H1 (cell line): ENCODE data around the gene LTA. TPM values are rescaled to one million over a fixed set of nuclear protein-coding genes. Genes with fewer than 3 reads are reported as not detected.

Experiments
- CTCF ChIA-PET: fragments of 300-600 bp; sonication (Branson Sonifier 250); formaldehyde crosslinking; loops from one replicate; lab custom pipeline; 2021; ENCODE audit not compliant: partially characterized antibody; lab: Charles Lee
- POLR2A ChIA-PET: fragments of 300-600 bp; sonication (Branson Sonifier 250); formaldehyde crosslinking; loops from one replicate; lab custom pipeline; 2021; ENCODE audit warnings: inconsistent platforms; ENCODE audit not compliant: partially characterized antibody; lab: Charles Lee
- DNase-seq, 2 experiments: peaks; one replicate each; pipeline versions ENCODE4 v3.0.0 to v3.0.0-alpha.2; 2010 to 2022; ENCODE audit warnings: low spot score in 2 of 2, low read depth in 1 of 2, mixed read lengths in 1 of 2
- FAIRE-seq: peaks from 2 replicates; lab custom pipeline; 2011; peaks lifted over from hg19 to GRCh38; lab: Jason Lieb, UNC
- H2AFZ ChIP-seq: 2 replicates; pipeline ENCODE4 v1.8.1; 2012; ENCODE audit warnings: low read length, inconsistent platforms
- H2AK5ac ChIP-seq: 2 replicates; pipeline ENCODE4 v1.6.1; 2013; ENCODE audit warnings: low read depth, low read length
- H2BK120ac ChIP-seq: replicated peaks from 2 replicates; pipeline ENCODE3; 2013; ENCODE audit warnings: low read depth, low read length, inconsistent platforms
- H2BK12ac ChIP-seq: 2 replicates; pipeline ENCODE4 v1.6.1; 2013; ENCODE audit warnings: low read depth, low read length
- H2BK15ac ChIP-seq: 2 replicates; pipeline ENCODE4 v1.6.1; 2013; ENCODE audit warnings: low read length
- H2BK20ac ChIP-seq: 2 replicates; pipeline ENCODE4 v1.6.1; 2013; ENCODE audit warnings: low read length
- H2BK5ac ChIP-seq: 2 replicates; pipeline ENCODE4 v1.6.1; 2013; ENCODE audit warnings: low read depth, low read length
- H3K14ac ChIP-seq: 2 replicates; pipeline ENCODE4 v1.6.1; 2013; ENCODE audit warnings: inconsistent platforms; ENCODE audit not compliant: insufficient read length
- H3K18ac ChIP-seq: 2 replicates; pipeline ENCODE4 v1.6.1; 2013; ENCODE audit warnings: low read length; ENCODE audit errors: extremely low read depth
- H3K23ac ChIP-seq: 2 replicates; pipeline ENCODE4 v1.6.1; 2013; ENCODE audit warnings: inconsistent platforms; ENCODE audit not compliant: insufficient read length
- H3K23me2 ChIP-seq: 2 replicates; pipeline ENCODE4 v1.6.1; 2013; ENCODE audit warnings: low read depth, low read length
- H3K27ac ChIP-seq: 2 replicates; pipeline ENCODE4 v1.6.1; 2011; ENCODE audit warnings: low read depth, low read length, inconsistent platforms
- H3K27me3 ChIP-seq, 4 experiments: replicated peaks in 1 of 4; 1 replicate in 1 of 4; 2 replicates in 3 of 4; pipeline versions ENCODE4 v1.6.1 to v1.8.1; 2011 to 2013; ENCODE audit warnings: low read length in 3 of 4, mild to moderate bottlenecking in 3 of 4, inconsistent platforms in 2 of 4, mixed read lengths in 2 of 4, moderate library complexity in 1 of 4; ENCODE audit not compliant: control insufficient read depth in 3 of 4, insufficient read depth in 3 of 4; ENCODE audit errors: extremely low read depth in 1 of 4
- H3K36me3 ChIP-seq, 4 experiments: 2 replicates each; pipeline versions ENCODE4 v1.6.1 to v1.8.1; 2011 to 2013; ENCODE audit warnings: mild to moderate bottlenecking in 4 of 4, low read length in 3 of 4, moderate library complexity in 2 of 4, control low read depth in 1 of 4, inconsistent platforms in 1 of 4; ENCODE audit not compliant: insufficient read depth in 4 of 4, control insufficient read depth in 2 of 4
- H3K4ac ChIP-seq: replicated peaks from 2 replicates; pipeline ENCODE3; 2013; ENCODE audit warnings: low read length, low read depth, mixed read lengths, inconsistent platforms; ENCODE audit not compliant: insufficient read length
- H3K4me1 ChIP-seq, 4 experiments: replicated peaks in 1 of 4; 1 replicate in 1 of 4; 2 replicates in 3 of 4; pipeline versions ENCODE4 v1.6.1 to v1.8.1; 2011 to 2013; ENCODE audit warnings: low read length in 3 of 4, inconsistent platforms in 2 of 4, mixed read lengths in 1 of 4; ENCODE audit not compliant: insufficient read depth in 4 of 4, control insufficient read depth in 3 of 4
- H3K4me2 ChIP-seq, 2 experiments: 2 replicates each; pipeline versions ENCODE4 v1.6.1 to v1.8.1; 2011 to 2013; ENCODE audit warnings: low read depth in 2 of 2, low read length in 2 of 2, control low read depth in 1 of 2, inconsistent platforms in 1 of 2, mild to moderate bottlenecking in 1 of 2; ENCODE audit not compliant: insufficient read depth in 1 of 2
- H3K4me3 ChIP-seq, 4 experiments: fragments of 200-600, 300-600 bp in 1 of 4; sonication (generic), shearing (Covaris generic), sonication (Bioruptor Twin) in 1 of 4; 2 replicates each; pipeline versions ENCODE4 v1.5.1 to v1.8.1; 2011 to 2016; ENCODE audit warnings: low read length in 4 of 4, low read depth in 3 of 4, control low read depth in 2 of 4, inconsistent platforms in 2 of 4, mild to moderate bottlenecking in 2 of 4, mixed read lengths in 1 of 4, moderate library complexity in 1 of 4; ENCODE audit not compliant: insufficient read depth in 2 of 4; ENCODE audit errors: extremely low read depth in 1 of 4
- H3K56ac ChIP-seq: replicated peaks from 2 replicates; pipeline ENCODE3; 2013; ENCODE audit warnings: low read depth, mild to moderate bottlenecking, mixed read lengths, low read length, inconsistent platforms; ENCODE audit not compliant: insufficient read length
- H3K79me1 ChIP-seq: 2 replicates; pipeline ENCODE4 v1.6.1; 2013; ENCODE audit warnings: low read depth, low read length, control low read depth
- H3K79me2 ChIP-seq, 2 experiments: 2 replicates each; pipeline versions ENCODE4 v1.6.1 to v1.8.1; 2012 to 2013; ENCODE audit warnings: low read length in 2 of 2, mild to moderate bottlenecking in 2 of 2, inconsistent platforms in 1 of 2; ENCODE audit not compliant: insufficient read depth in 2 of 2, control insufficient read depth in 1 of 2
- H3K9ac ChIP-seq, 4 experiments: replicated peaks in 1 of 4; 1 replicate in 1 of 4; 2 replicates in 3 of 4; pipeline versions ENCODE4 v1.6.1 to v1.8.1; 2011 to 2013; ENCODE audit warnings: low read depth in 3 of 4, low read length in 3 of 4, control low read depth in 2 of 4, mild to moderate bottlenecking in 2 of 4, moderate library complexity in 2 of 4, inconsistent platforms in 1 of 4; ENCODE audit errors: extremely low read depth in 1 of 4
- H3K9me3 ChIP-seq, 2 experiments: 2 replicates each; pipeline versions ENCODE4 v1.6.1 to v1.8.1; 2012 to 2013; ENCODE audit warnings: mild to moderate bottlenecking in 2 of 2, moderate library complexity in 2 of 2, control low read depth in 1 of 2, inconsistent platforms in 1 of 2, low read depth in 1 of 2, low read length in 1 of 2, mixed read lengths in 1 of 2; ENCODE audit not compliant: insufficient read depth in 2 of 2
- H4K20me1 ChIP-seq, 2 experiments: replicated peaks in 1 of 2; 2 replicates each; pipeline versions ENCODE3 to v1.8.1; 2011 to 2013; ENCODE audit warnings: inconsistent platforms in 2 of 2, low read length in 2 of 2, mild to moderate bottlenecking in 1 of 2; ENCODE audit not compliant: insufficient read depth in 2 of 2, control insufficient read depth in 1 of 2
- H4K5ac ChIP-seq: 2 replicates; pipeline ENCODE4 v1.6.1; 2013; ENCODE audit warnings: low read length, low read depth, mixed read lengths, inconsistent platforms; ENCODE audit not compliant: insufficient read length
- H4K8ac ChIP-seq: 2 replicates; pipeline ENCODE4 v1.8.0; 2013; ENCODE audit warnings: mild to moderate bottlenecking, moderate library complexity, low read length, inconsistent platforms; ENCODE audit not compliant: insufficient read depth; ENCODE audit errors: extremely low read depth
- H4K91ac ChIP-seq: replicated peaks from 2 replicates; pipeline ENCODE3; 2013; ENCODE audit warnings: low read length, mixed read lengths, inconsistent platforms; ENCODE audit not compliant: insufficient read length
- BRCA1 ChIP-seq: IDR thresholded peaks from 2 replicates; pipeline ENCODE4 v1.6.1; 2012; ENCODE audit warnings: low read depth, low read length, improper control_type of control experiment
- CBX5 ChIP-seq: fragments of 300-800, 300-1000 bp; sonication (generic); IDR thresholded peaks from 2 replicates; pipeline ENCODE4 v1.7.1; 2016; ENCODE audit warnings: antibody characterized with exemption, low read length, low read depth
- CHD1 ChIP-seq: IDR thresholded peaks from 2 replicates; pipeline ENCODE4 v1.6.1; 2012; ENCODE audit warnings: low read depth, low read length, improper control_type of control experiment
- EP300 ChIP-seq, 2 experiments: IDR thresholded peaks; 1 replicate in 1 of 2; 2 replicates in 1 of 2; pipeline ENCODE4 v1.6.1; 2011 to 2012; ENCODE audit warnings: low read depth in 2 of 2, low read length in 2 of 2, mild to moderate bottlenecking in 2 of 2, borderline replicate concordance in 1 of 2, inconsistent platforms in 1 of 2, moderate library complexity in 1 of 2
- HDAC6 ChIP-seq: IDR thresholded peaks from one replicate; pipeline ENCODE4 v1.7.1; 2012; ENCODE audit warnings: low read depth, mild to moderate bottlenecking, inconsistent platforms, low read length, moderate library complexity
- MAX ChIP-seq: IDR thresholded peaks from 2 replicates; pipeline ENCODE4 v1.6.1; 2012; ENCODE audit warnings: inconsistent platforms
- RBBP5 ChIP-seq: IDR thresholded peaks from 2 replicates; pipeline ENCODE4 v1.7.1; 2012; ENCODE audit warnings: low read depth, mild to moderate bottlenecking, inconsistent platforms, low read length, moderate library complexity, borderline replicate concordance
- SAP30 ChIP-seq: fragments of 300-600 bp; sonication (generic); IDR thresholded peaks from 2 replicates; pipeline ENCODE4 v1.7.1; 2012; ENCODE audit warnings: low read length, moderate library complexity, mild to moderate bottlenecking, inconsistent platforms; ENCODE audit not compliant: insufficient read depth, insufficient replicate concordance
- SIN3A ChIP-seq, 2 experiments: IDR thresholded peaks in 1 of 2; conservative IDR thresholded peaks in 1 of 2; 2 replicates each; pipeline ENCODE4 v1.6.1; 2011 to 2012; ENCODE audit warnings: low read length in 2 of 2, improper control_type of control experiment in 1 of 2, low read depth in 1 of 2, mild to moderate bottlenecking in 1 of 2
- SUZ12 ChIP-seq: fragments of 200-600 bp; sonication (generic); IDR thresholded peaks from 2 replicates; pipeline ENCODE4 v1.6.1; 2012; ENCODE audit warnings: mild to moderate bottlenecking, inconsistent platforms, low read length, moderate library complexity, mixed read lengths
- TEAD4 ChIP-seq: IDR thresholded peaks from 2 replicates; pipeline ENCODE4 v1.6.1; 2012; ENCODE audit warnings: low read depth, low read length, inconsistent platforms, mixed read lengths
- WGBS, 2 experiments: shearing (Covaris generic) in 1 of 2; methylation state at CpG; one replicate each; pipeline versions ENCODE4 v1.1.6 to v1.1.7; 2013 to 2015; ENCODE audit warnings: low lambda C conversion rate in 2 of 2, mixed read lengths in 2 of 2, inconsistent platforms in 1 of 2, low coverage in 1 of 2, missing lambda C conversion rate in 1 of 2; ENCODE audit not compliant: insufficient replicate concordance in 2 of 2, insufficient coverage in 1 of 2, insufficient read length in 1 of 2; ENCODE audit errors: extremely low coverage in 1 of 2, missing lambda C conversion rate in 1 of 2; 5-methylcytosine and 5-hydroxymethylcytosine counted together
- polyA plus RNA-seq, 7 experiments: library from polyadenylated mRNA; depleted of rRNA in 3 of 7; stranded (reverse) in 5 of 7; unstranded in 2 of 7; fragments of >200 nt in 5 of 7; fragments of 200-250 nt in 2 of 7; gene quantifications; 1 replicate in 5 of 7; 2 replicates in 1 of 7; 4 replicates in 1 of 7; pipeline versions ENCODE4 v1.2.1 to v1.2.3, GENCODE V29; 2011 to 2013; ENCODE audit warnings: missing spikeins in 2 of 7, mixed read lengths in 2 of 7
- total RNA-seq: library from RNA; stranded (reverse); fragmentation: NEBNext Ultra II Directional; extraction: Animal tissue kit (Norgen Biotek cat#: 25700); gene quantifications from 2 replicates; pipeline ENCODE4 v1.2.1, GENCODE V29; 2021

LTA gene
- total and polyA plus RNA-seq, 2 of the 8 experiments (the other 6 are each of a cell fraction or from before 2014, with no cell fraction given): not detected

GRCh38 chr6:31588871-31589650, 17.0 kb downstream of the LTA start:
- Histone ChIP-seq H4K91ac (no peak overlapping the region), H3K27me3 (no peaks in the 10 kb centered on the region), H2BK5ac (no peak overlapping the region), H3K9ac (no peak overlapping the region), H3K56ac (no peak overlapping the region), H4K20me1 (no peaks in the 10 kb centered on the region), H3K4me2 (no peak overlapping the region), H2BK12ac (no peak overlapping the region), H2BK20ac (no peak overlapping the region), H3K23ac (no peak overlapping the region), H3K14ac (no peak overlapping the region), H3K18ac (no peak overlapping the region), H4K8ac (no peak overlapping the region), H2BK120ac (no peak overlapping the region), H3K9me3 (no peaks in the 10 kb centered on the region), H3K4me1 (peaks cover 0 to 4% (median 0%) of the 10 kb centered on the region in 4 experiments; a peak in 1 of 7 replicates), H3K27ac (no peak overlapping the region), H3K23me2 (0 out of 2 replicates have a peak, but pooled peaks cover 2% of the 10 kb centered on the region), H2AFZ (no peak overlapping the region), H3K79me1 (no peaks in the 10 kb centered on the region), H2AK5ac (no peak overlapping the region), H2BK15ac (no peak overlapping the region), H3K4ac (no peak overlapping the region), H3K4me3 (no peak overlapping the region), H4K5ac (no peak overlapping the region), H3K36me3 (no peaks in the 10 kb centered on the region), H3K79me2 (no peaks in the 10 kb centered on the region)
- ChIA-PET POLR2A (interaction anchor here (0.6 to 3.1 kb wide), 8 partner anchors 9 to 60 kb away, joined by 3 to 10 read pairs (median 6); partner anchors contain the start of genes DDX39B, MCCD1 and TNF), CTCF (interaction anchor here (0.7 to 22.0 kb wide), 5 partner anchors 3 to 40 kb away, joined by 3 to 640 read pairs (median 254); partner anchors contain the start of genes ATP6V1G2, LST1, LTB and NCR3)
- 76% methylated on average over 8 of the region's 9 CpGs; no CpG with 5 or more reads in 1 of the 2 experiments for WGBS, 2 experiments
- no peak for FAIRE-seq
- DNase-seq: no peak
- TF ChIP-seq SUZ12 (no peak), MAX (no peak), EP300 (IDR thresholded peaks at IDR 0.05; ENCODE audit: borderline replicate concordance in 1 of 2, low read depth in 2 of 2, low read length in 2 of 2) (no peak), BRCA1 (no peak), TEAD4 (no peak), SAP30 (no peak), SIN3A (conservative IDR thresholded peaks at IDR 0.05 in 1 of 2, IDR thresholded peaks at IDR 0.05 in 1 of 2; ENCODE audit: low read depth in 1 of 2, low read length in 2 of 2) (no peak), CBX5 (no peak), RBBP5 (no peak), HDAC6 (no peak), CHD1 (no peak)
